Mesothelial cell of epicardium (in vitro differentiated cells): ENCODE data around the gene SERGEF. TPM values are rescaled to one million over a fixed set of nuclear protein-coding genes. Genes with fewer than 3 reads are reported as not detected.

Experiments used
- DNase-seq, 2 experiments: peaks; one replicate each; pipeline ENCODE4 v3.0.0; 2021; ENCODE audit warnings: low spot score in 2 of 2; ENCODE audit not compliant: unreplicated experiment in 2 of 2
- H3K27ac Mint-ChIP-seq: 2 replicates; pipeline ENCODE4 v1.8.0; 2021; ENCODE audit warnings: mixed read lengths
- H3K27me3 Mint-ChIP-seq: 2 replicates; pipeline ENCODE4 v1.8.0; 2021; ENCODE audit warnings: low read depth, mixed read lengths
- H3K36me3 Mint-ChIP-seq: 2 replicates; pipeline ENCODE4 v1.8.0; 2021; ENCODE audit warnings: mixed read lengths
- H3K4me1 Mint-ChIP-seq: 2 replicates; pipeline ENCODE4 v1.8.0; 2021; ENCODE audit warnings: mixed read lengths
- H3K4me3 Mint-ChIP-seq: 2 replicates; pipeline ENCODE4 v1.8.0; 2021; ENCODE audit warnings: mild to moderate bottlenecking, moderate library complexity, mixed read lengths
- H3K9me3 Mint-ChIP-seq: 2 replicates; pipeline ENCODE4 v1.8.0; 2021; ENCODE audit warnings: mixed read lengths
- CTCF ChIP-seq: fragments of 200-600 bp; sonication (generic); IDR thresholded peaks from one replicate; pipeline ENCODE4 v1.5.0; 2021; ENCODE audit warnings: antibody characterized with exemption; ENCODE audit not compliant: unreplicated experiment
- total RNA-seq: library from RNA; stranded (reverse); gene quantifications from 3 replicates; pipeline ENCODE4 v1.2.1, GENCODE V29; 2021

The SERGEF gene
- total RNA-seq, 1 donor from 2014 or later, result 19.8 TPM

- Mint-ChIP-seq H3K9me3 (peaks cover 3% of the 10 kb centered on the region), H3K36me3 (peaks cover 3% of the 10 kb centered on the region), H3K4me1 (peaks cover 3% of the 10 kb centered on the region), H3K4me3 (no peak overlapping the region), H3K27ac (no peak overlapping the region), H3K27me3 (no peaks in the 10 kb centered on the region)
- no peak for DNase-seq
- TF ChIP-seq CTCF, result no peak
These were observed 80.4 kb downstream of the SERGEF start for GRCh38 chr11:17932472-17932871.

DNA sequence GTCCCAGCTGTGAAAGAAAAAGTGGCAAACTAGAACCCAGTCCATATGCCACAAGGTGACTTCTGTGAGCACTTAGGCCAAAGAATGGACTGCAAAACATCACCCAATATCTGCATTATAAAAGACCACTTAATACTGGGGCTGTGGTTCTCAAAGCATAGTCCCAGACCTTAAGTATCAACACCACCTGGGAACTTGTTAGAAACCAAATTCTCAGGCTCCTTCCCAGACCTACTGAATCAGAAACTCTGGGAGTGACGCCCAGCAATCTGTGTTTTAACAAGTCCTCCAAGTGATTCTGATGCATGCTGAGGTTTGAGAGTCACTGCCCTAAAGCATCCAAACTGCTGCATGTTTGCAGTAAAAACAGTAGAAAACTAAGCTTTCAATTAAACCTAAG lies 81.3 kb downstream of the SERGEF start:
- Mint-ChIP-seq H3K4me1 (peaks cover 4% of the 10 kb centered on the region), H3K27me3 (no peaks in the 10 kb centered on the region), H3K4me3 (no peak overlapping the region), H3K27ac (no peak overlapping the region), H3K36me3 (peaks cover 5% of the 10 kb centered on the region), H3K9me3 (peaks cover 3% of the 10 kb centered on the region)
- DNase-seq, result no peak
- TF ChIP-seq CTCF, result no peak

DNA sequence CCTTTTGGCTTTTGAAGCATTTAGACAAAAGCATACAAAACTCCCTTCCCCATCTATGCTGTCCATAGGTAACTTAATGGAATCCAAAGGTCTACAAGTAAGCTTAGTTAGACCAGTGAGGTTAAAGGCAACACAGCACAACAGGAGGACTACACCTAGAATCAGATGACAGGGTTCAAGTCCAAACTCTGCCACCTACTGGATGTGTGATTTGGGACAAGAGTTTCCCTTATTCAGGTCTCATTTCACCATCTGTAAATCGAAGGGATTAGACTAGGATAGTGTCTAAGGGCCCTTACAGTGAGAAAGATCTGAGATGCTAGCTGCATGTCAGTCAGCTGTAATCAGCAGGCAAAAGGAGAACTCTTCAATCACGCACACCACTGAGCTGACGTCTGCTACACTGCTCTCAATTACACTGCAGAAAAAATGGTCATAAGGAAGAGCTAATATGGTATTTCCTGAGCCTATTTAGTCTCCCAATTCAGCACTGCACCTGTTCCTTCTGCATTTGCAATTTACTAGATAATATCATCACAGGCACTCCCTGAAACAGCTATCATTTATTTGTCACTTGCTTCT lies 82.2 kb downstream of the SERGEF start:
- H3K4me1 Mint-ChIP-seq, result peaks cover 4% of the 10 kb centered on the region
- no peaks in the 10 kb centered on the region for H3K27me3 Mint-ChIP-seq
- no peak overlapping the region for H3K27ac Mint-ChIP-seq
- no peak for TF ChIP-seq CTCF
- DNase-seq, result no peak
- H3K9me3 Mint-ChIP-seq, result peaks cover 3% of the 10 kb centered on the region
- no peak overlapping the region for H3K4me3 Mint-ChIP-seq
- peaks cover 7% of the 10 kb centered on the region for H3K36me3 Mint-ChIP-seq

DNA sequence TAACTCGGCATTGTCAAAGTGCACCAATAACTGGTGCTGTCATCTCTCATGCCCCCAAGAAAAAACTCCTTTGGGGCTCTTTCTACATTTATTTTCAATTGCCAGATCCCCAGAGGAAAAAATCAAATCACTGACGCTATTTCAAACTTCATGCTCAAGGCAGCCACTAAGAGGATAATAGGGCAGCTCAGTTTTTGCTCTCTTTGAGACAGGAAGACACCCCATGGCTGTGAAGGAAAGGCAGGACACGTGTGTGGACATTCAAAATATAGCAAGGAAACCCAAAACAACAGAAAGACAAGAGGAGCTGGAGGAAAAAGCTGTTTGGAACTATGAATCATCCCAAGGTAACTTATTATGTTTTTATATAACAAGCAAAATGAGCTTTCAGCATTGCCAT lies 83.7 kb downstream of the SERGEF start:
- no peak for DNase-seq
- no peak overlapping the region for H3K4me3 Mint-ChIP-seq
- H3K27ac Mint-ChIP-seq, result no peak overlapping the region
- TF ChIP-seq CTCF, result no peak
- H3K9me3 Mint-ChIP-seq, result peaks cover 3% of the 10 kb centered on the region
- H3K4me1 Mint-ChIP-seq, result peaks cover 4% of the 10 kb centered on the region
- H3K27me3 Mint-ChIP-seq, result peaks cover 2% of the 10 kb centered on the region
- peaks cover 8% of the 10 kb centered on the region for H3K36me3 Mint-ChIP-seq

- H3K4me1 Mint-ChIP-seq, result peaks cover 6% of the 10 kb centered on the region
- peaks cover 3% of the 10 kb centered on the region for H3K27me3 Mint-ChIP-seq
- no peak for TF ChIP-seq CTCF
- peaks cover 3% of the 10 kb centered on the region for H3K9me3 Mint-ChIP-seq
- DNase-seq, result no peak
- H3K27ac Mint-ChIP-seq, result no peak overlapping the region
- no peak overlapping the region for H3K4me3 Mint-ChIP-seq
- H3K36me3 Mint-ChIP-seq, result peaks cover 9% of the 10 kb centered on the region
These were observed 85.0 kb downstream of the SERGEF start for GRCh38 chr11:17927681-17928343.
